ENCODE measurements around the gene YTHDF2.
"Not testable (repeated sequence)": the region's sequence is repeated elsewhere in the genome, so short reads cannot be mapped to it uniquely, and the experiment has no call there.

YTHDF2 gene

GRCh38 chr1:28773105-28773504 is 36.4 kb downstream of the YTHDF2 start:
- no peak overlapping the region for H3K27ac Mint-ChIP-seq
- peaks cover 0 to 8% of the 10 kb centered on the region in 2 donors for H3K4me1 Mint-ChIP-seq (ENCODE audit: low read depth in 2 of 2)
- H3K27me3 Mint-ChIP-seq = no peaks in the 10 kb centered on the region
- DNase-seq = no peak
- no peak overlapping the region for H3K4me3 Mint-ChIP-seq
- H3K36me3 Mint-ChIP-seq (ENCODE audit: insufficient read depth) = peaks cover 35% of the 10 kb centered on the region
- no peak for ATAC-seq (replicated peaks)
- H3K9me3 Mint-ChIP-seq = no peaks in the 10 kb centered on the region

DNA sequence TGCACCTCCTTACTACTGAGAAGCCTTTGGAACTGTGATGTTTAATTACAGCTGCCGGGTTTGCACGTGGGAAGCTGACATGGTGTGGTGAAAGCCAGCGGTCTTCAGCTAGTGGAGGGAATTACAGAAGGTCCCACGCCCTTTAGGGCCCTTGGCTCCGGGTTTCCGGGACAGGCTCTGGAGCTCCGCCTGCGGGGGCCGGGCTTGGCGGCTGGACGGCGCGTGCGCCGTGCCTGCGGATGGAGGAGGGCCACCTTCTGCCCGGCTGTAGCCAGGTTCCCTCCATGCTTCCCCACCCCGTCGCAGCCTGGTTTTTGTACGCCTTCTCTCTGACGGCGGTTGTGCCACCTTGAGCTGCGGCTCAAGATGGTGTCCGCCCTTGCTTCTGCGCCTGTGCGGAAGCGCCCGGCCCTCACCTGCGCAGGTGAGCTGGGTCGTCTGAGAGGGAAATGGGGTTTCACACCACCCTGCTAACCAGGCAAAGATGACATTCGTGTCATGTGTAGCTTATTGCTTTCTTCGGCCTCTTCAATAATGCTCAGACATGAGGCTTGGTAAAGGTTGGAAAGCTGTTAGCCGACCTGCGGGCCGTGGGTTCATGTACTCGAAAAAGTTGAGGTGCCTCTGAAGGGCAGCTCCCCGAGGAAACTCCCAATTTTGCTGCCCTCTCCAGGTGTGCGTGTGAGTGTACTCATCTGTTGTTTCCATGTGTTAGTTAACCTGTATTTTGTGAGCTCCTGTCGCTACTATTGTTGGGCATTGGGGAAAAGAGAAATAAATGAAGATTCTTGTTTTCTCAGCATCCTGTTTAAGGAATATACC is 38.6 kb downstream of the YTHDF2 start:
- Mint-ChIP-seq H3K9me3 (no peaks in the 10 kb centered on the region), H3K4me1 (ENCODE audit: low read depth in 2 of 2) (peaks cover 0 to 4% of the 10 kb centered on the region in 2 donors), H3K4me3 (peak overlapping the region; percentile 71 to 75), H3K27ac (peak overlapping the region; percentile 65 to 75), H3K27me3 (no peaks in the 10 kb centered on the region), H3K36me3 (ENCODE audit: insufficient read depth) (peaks cover 14% of the 10 kb centered on the region)
- DNase-seq (peak; percentile 58 to 66 (median 61)), ATAC-seq (replicated peaks) (peak; percentile 90)

GRCh38 chr1:28776341-28776740 is 39.6 kb downstream of the YTHDF2 start:
- ATAC-seq (replicated peaks) = no peak
- Mint-ChIP-seq H3K9me3 (no peaks in the 10 kb centered on the region), H3K4me3 (peak overlapping the region; percentile 71 to 75), H3K27me3 (no peaks in the 10 kb centered on the region), H3K36me3 (ENCODE audit: insufficient read depth) (peaks cover 9% of the 10 kb centered on the region), H3K27ac (no peak overlapping the region), H3K4me1 (ENCODE audit: low read depth in 2 of 2) (peaks cover 0 to 4% of the 10 kb centered on the region in 2 donors)
- DNase-seq = no peak

DNA sequence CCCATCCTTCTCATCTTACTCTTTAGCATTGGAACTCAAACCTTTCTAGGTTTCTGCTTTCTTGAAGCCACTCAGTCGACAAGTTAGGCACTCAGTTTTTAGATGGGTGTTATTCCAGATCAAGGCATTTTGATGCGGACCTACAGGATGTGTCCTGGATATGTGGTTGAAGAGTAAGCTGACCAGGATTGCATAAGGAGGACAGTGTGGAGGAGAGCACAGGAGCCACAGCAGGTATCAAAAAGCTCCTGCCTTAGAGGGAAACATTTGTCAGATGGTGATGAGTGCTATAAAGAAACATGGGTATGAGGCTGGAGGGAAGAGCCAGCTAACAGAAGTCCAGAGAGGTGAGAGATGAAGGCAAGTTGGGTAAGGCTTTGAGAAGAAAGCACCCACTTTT is 41.3 kb downstream of the YTHDF2 start:
- DNase-seq = no peak
- H3K27me3 Mint-ChIP-seq = no peaks in the 10 kb centered on the region
- H3K27ac Mint-ChIP-seq = no peak overlapping the region
- peaks cover 0 to 4% of the 10 kb centered on the region in 2 donors for H3K4me1 Mint-ChIP-seq (ENCODE audit: low read depth in 2 of 2)
- no peak overlapping the region for H3K4me3 Mint-ChIP-seq
- no peak for ATAC-seq (replicated peaks)
- H3K36me3 Mint-ChIP-seq (ENCODE audit: insufficient read depth) = peaks cover 9% of the 10 kb centered on the region
- H3K9me3 Mint-ChIP-seq = no peaks in the 10 kb centered on the region

- ATAC-seq (replicated peaks) = no peak
- Mint-ChIP-seq H3K27ac (peak overlapping the region in 1 of 2 donors; percentile 6), H3K4me3 (no peak overlapping the region), H3K27me3 (no peaks in the 10 kb centered on the region), H3K36me3 (ENCODE audit: insufficient read depth) (peaks cover 5% of the 10 kb centered on the region), H3K4me1 (ENCODE audit: low read depth in 2 of 2) (peaks cover 0 to 2% of the 10 kb centered on the region in 2 donors), H3K9me3 (no peaks in the 10 kb centered on the region)
- DNase-seq = no peak
Measured at GRCh38 chr1:28779751-28780408, 43.1 kb downstream of the YTHDF2 start.

DNA sequence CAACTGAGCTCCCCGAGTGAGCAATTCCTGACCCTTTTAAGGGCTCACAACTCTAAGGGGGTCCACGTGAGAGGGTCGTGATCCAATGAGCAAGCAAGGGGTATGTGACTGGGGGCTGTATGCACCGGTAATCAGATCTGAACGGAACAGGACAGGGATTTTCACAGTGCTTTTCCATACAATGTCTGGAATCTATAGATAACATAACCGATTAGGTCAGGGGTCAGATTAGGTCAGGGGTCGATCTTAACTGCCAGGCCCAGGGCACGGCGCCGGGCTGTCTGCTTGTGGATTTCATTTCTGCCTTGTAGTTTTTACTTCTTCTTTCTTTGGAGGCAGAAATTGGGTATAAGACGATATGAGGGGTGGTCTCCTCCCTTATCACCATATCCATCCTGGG is 44.6 kb downstream of the YTHDF2 start:
- no peak for ATAC-seq (replicated peaks)
- Mint-ChIP-seq H3K4me1 (ENCODE audit: low read depth in 2 of 2) (peaks cover 6 to 8% of the 10 kb centered on the region in 2 donors), H3K9me3 (no peaks in the 10 kb centered on the region)

GRCh38 chr1:28782011-28782410 is 45.3 kb downstream of the YTHDF2 start:
- Mint-ChIP-seq H3K9me3 (no peaks in the 10 kb centered on the region), H3K36me3 (ENCODE audit: insufficient read depth) (peaks cover 4% of the 10 kb centered on the region), H3K4me1 (ENCODE audit: low read depth in 2 of 2) (peaks cover 6 to 8% of the 10 kb centered on the region in 2 donors), H3K27ac (no peak overlapping the region), H3K27me3 (no peaks in the 10 kb centered on the region), H3K4me3 (no peak overlapping the region)
- ATAC-seq (replicated peaks) (no peak), DNase-seq (no peak)

More for the DNA sequence above, 44.6 kb downstream of the YTHDF2 start:
- DNase-seq = no peak
- peaks cover 4% of the 10 kb centered on the region for H3K36me3 Mint-ChIP-seq (ENCODE audit: insufficient read depth)
- no peak overlapping the region for H3K4me3 Mint-ChIP-seq
- H3K27ac Mint-ChIP-seq = no peak overlapping the region
- H3K27me3 Mint-ChIP-seq = no peaks in the 10 kb centered on the region

DNA sequence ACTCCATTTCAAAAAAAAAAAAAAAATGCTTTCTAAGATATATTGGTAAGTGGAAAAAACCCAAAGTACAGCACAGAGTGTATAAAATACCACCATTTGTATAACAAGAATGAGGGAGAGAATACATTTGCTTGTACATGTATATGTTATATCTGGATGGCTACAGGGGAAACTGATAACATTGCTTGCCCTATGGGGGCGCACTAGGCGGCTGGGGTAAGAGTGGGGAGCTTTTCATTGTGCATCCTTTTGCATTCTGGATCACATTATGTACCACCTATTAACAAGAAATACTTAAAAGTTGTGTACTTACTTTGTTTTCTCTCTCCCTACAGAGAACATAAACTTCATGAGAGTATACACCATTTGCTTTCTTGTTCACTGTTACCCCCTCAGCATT is 46.6 kb downstream of the YTHDF2 start:
- no peak for ATAC-seq (replicated peaks)
- Mint-ChIP-seq H3K9me3 (no peaks in the 10 kb centered on the region), H3K4me1 (ENCODE audit: low read depth in 2 of 2) (peaks cover 6 to 8% of the 10 kb centered on the region in 2 donors), H3K36me3 (ENCODE audit: insufficient read depth) (peaks cover 4% of the 10 kb centered on the region), H3K4me3 (no peak overlapping the region), H3K27ac (no peak overlapping the region), H3K27me3 (no peaks in the 10 kb centered on the region)
- DNase-seq = no peak

- Mint-ChIP-seq H3K9me3 (no peaks in the 10 kb centered on the region), H3K27me3 (peaks cover 6 to 17% of the 10 kb centered on the region in 2 donors), H3K36me3 (ENCODE audit: insufficient read depth) (peaks cover 4% of the 10 kb centered on the region), H3K27ac (no peak overlapping the region), H3K4me1 (ENCODE audit: low read depth in 2 of 2) (peaks cover 6 to 8% of the 10 kb centered on the region in 2 donors), H3K4me3 (no peak overlapping the region)
- DNase-seq = no peak
- ATAC-seq (replicated peaks) = no peak
Measured at GRCh38 chr1:28789412-28789811, 52.7 kb downstream of the YTHDF2 start.

DNA sequence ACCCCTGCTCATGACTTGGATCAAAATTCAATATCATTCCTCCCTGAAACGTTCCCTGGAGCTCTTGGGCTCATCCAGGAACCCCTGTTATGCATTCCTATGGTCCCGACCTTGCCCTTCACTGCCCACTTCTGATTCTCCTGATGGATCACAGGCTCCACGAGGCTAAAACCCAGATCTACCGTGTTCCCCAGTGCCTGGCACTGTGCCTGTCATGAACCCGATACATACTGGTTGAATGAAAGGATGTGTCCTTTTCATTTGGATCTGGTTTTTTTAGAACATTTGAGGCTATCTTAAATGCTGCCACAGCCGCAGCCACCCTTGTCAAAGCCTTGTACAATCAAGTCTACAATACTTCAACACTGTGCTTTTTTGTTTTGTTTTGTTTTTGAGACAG is 53.1 kb downstream of the YTHDF2 start:
- Mint-ChIP-seq H3K27ac (no peak overlapping the region), H3K9me3 (no peaks in the 10 kb centered on the region), H3K4me1 (ENCODE audit: low read depth in 2 of 2) (peaks cover 6 to 8% of the 10 kb centered on the region in 2 donors), H3K4me3 (no peak overlapping the region), H3K36me3 (ENCODE audit: insufficient read depth) (peaks cover 4% of the 10 kb centered on the region), H3K27me3 (peaks cover 6 to 18% of the 10 kb centered on the region in 2 donors)
- no peak for DNase-seq
- ATAC-seq (replicated peaks) = no peak

- peaks cover 11 to 25% of the 10 kb centered on the region in 2 donors for H3K27me3 Mint-ChIP-seq
- H3K27ac Mint-ChIP-seq = no peak overlapping the region
- no peaks in the 10 kb centered on the region for H3K9me3 Mint-ChIP-seq
- DNase-seq = no peak
- no peak overlapping the region for H3K4me3 Mint-ChIP-seq
- H3K36me3 Mint-ChIP-seq (ENCODE audit: insufficient read depth) = no peaks in the 10 kb centered on the region
- H3K4me1 Mint-ChIP-seq (ENCODE audit: low read depth in 2 of 2) = peaks cover 2 to 3% of the 10 kb centered on the region in 2 donors
- no peak for ATAC-seq (replicated peaks)
Measured at GRCh38 chr1:28790377-28791035, 53.8 kb downstream of the YTHDF2 start.

DNA sequence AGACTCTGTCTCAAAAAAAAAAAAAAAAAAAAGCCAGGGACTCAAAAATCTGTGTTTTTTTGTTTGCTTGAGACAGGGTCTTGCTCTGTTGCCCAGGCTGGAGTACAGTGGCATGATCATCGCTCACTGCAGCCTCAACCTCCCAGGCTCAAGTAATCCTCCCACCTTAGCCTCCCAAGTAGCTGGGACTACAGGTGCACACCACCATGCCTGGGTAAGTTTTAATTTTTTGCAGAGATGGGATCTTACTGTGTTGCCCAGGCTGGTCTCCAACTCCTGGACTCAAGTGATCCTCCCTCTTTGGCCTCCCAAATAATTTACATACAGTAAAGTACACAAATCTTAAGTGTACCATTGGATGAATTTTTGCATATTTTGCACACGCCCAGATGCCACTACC is 55.2 kb downstream of the YTHDF2 start:
- H3K27me3 Mint-ChIP-seq = peaks cover 22 to 37% of the 10 kb centered on the region in 2 donors
- not testable (repeated sequence) for H3K4me3 Mint-ChIP-seq; H3K36me3 Mint-ChIP-seq (ENCODE audit: insufficient read depth); ATAC-seq (replicated peaks); H3K27ac Mint-ChIP-seq; H3K4me1 Mint-ChIP-seq (ENCODE audit: low read depth in 2 of 2); H3K9me3 Mint-ChIP-seq; DNase-seq

DNA sequence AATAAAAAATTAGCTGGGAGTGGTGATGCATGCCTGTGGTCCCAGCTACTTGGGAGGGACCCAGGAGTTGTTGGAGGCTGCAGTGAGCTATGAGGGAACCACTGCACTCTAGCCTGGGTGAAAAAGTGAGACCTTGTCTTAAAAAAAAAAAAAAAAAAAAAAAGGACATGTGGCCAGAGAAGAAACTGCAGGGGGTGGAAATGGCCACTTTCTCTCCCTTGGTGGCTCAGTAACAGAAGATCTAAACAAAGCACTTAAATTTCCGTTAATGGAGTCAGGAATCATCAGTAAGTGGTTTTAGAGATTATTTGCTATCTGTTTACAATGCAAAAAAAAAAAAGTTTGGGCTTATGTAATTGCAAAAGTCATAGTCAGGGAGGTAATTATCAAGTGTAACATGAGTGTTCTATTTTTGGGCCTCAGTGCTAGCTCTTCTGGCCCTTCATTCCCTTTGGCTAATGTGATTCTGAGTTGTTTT is 55.9 kb downstream of the YTHDF2 start:
- Mint-ChIP-seq H3K4me1 (ENCODE audit: low read depth in 2 of 2) (no peaks in the 10 kb centered on the region), H3K4me3 (no peak overlapping the region), H3K27ac (no peak overlapping the region), H3K9me3 (no peaks in the 10 kb centered on the region), H3K36me3 (ENCODE audit: insufficient read depth) (no peaks in the 10 kb centered on the region), H3K27me3 (peaks cover 23 to 44% of the 10 kb centered on the region in 2 donors)
- ATAC-seq (replicated peaks) (no peak), DNase-seq (no peak)
